IMR-90 (cell line): ENCODE data around the gene ASXL1. TPM values are rescaled to one million over a fixed set of nuclear protein-coding genes. Genes with fewer than 3 reads are reported as not detected.

Experiments
- ATAC-seq: fragments of 200-7000 bp; cut with Tn5 transposase; 2 replicates; pipeline ENCODE4 v1.9.1; 2020; ENCODE audit warnings: low read depth, mild to moderate bottlenecking, moderate library complexity
- BruUV-seq: library from RNA; stranded (reverse); fragments of 400-500 nt; replicated peaks from 2 replicates; lab custom pipeline; 2021; lab: Mats Ljungman, UMichigan
- CTCF ChIA-PET: fragments of 300-600 bp; formaldehyde crosslinking; extraction: SDS; loops from one replicate; lab custom pipeline; 2021; ENCODE audit warnings: antibody characterized with exemption; lab: Yijun Ruan, JAX
- POLR2A ChIA-PET: fragments of 300-600 bp; sonication (Branson Sonifier 250); formaldehyde crosslinking; loops from one replicate; lab custom pipeline; 2022; ENCODE audit warnings: antibody characterized with exemption; ENCODE audit not compliant: unreplicated experiment; lab: Charles Lee
- DNase-seq: peaks from one replicate; pipeline ENCODE4 v3.0.0; 2013
- H2AFZ ChIP-seq: replicated peaks from 2 replicates; pipeline ENCODE3; 2013; ENCODE audit warnings: low read length, mild to moderate bottlenecking; ENCODE audit not compliant: poor library complexity
- H2AK5ac ChIP-seq: 2 replicates; pipeline ENCODE4 v1.6.1; 2013; ENCODE audit warnings: low read depth, low read length, inconsistent platforms
- H2AK9ac ChIP-seq: replicated peaks from 2 replicates; pipeline ENCODE3; 2013; ENCODE audit warnings: mild to moderate bottlenecking, low read depth, low read length, moderate library complexity; ENCODE audit not compliant: poor library complexity
- H2BK120ac ChIP-seq: 2 replicates; pipeline ENCODE4 v1.6.1; 2013; ENCODE audit warnings: low read depth, low read length, inconsistent platforms
- H2BK15ac ChIP-seq: 3 replicates; pipeline ENCODE4 v1.6.1; 2013; ENCODE audit warnings: low read depth, low read length, inconsistent platforms
- H2BK20ac ChIP-seq: 2 replicates; pipeline ENCODE4 v1.6.1; 2013; ENCODE audit warnings: low read depth, mild to moderate bottlenecking, inconsistent platforms, low read length, moderate library complexity
- H2BK5ac ChIP-seq: 2 replicates; pipeline ENCODE4 v1.6.1; 2013; ENCODE audit warnings: mild to moderate bottlenecking, low read depth, low read length, inconsistent platforms; ENCODE audit not compliant: poor library complexity, severe bottlenecking
- H3K14ac ChIP-seq: replicated peaks from 2 replicates; pipeline ENCODE4 v1.6.1; 2013; ENCODE audit warnings: low read depth, low read length, inconsistent platforms
- H3K18ac ChIP-seq: 2 replicates; pipeline ENCODE4 v1.6.1; 2013; ENCODE audit warnings: low read depth, low read length, control low read depth
- H3K23ac ChIP-seq: 2 replicates; pipeline ENCODE4 v1.6.1; 2013; ENCODE audit warnings: low read depth, low read length, inconsistent platforms
- H3K27ac ChIP-seq: 2 replicates; pipeline ENCODE4 v1.5.1; 2013; ENCODE audit warnings: mild to moderate bottlenecking, control low read depth, low read length; ENCODE audit not compliant: insufficient read depth
- H3K27me3 ChIP-seq: 2 replicates; pipeline ENCODE4 v1.6.1; 2013; ENCODE audit warnings: low read length; ENCODE audit not compliant: control insufficient read depth, insufficient read depth
- H3K36me3 ChIP-seq: 2 replicates; pipeline ENCODE4 v1.6.1; 2013; ENCODE audit warnings: low read length, mixed read lengths; ENCODE audit not compliant: control insufficient read depth, insufficient read depth
- H3K4ac ChIP-seq: 2 replicates; pipeline ENCODE4 v1.6.1; 2013; ENCODE audit warnings: low read depth, low read length, inconsistent platforms
- H3K4me1 ChIP-seq: 2 replicates; pipeline ENCODE4 v1.6.1; 2013; ENCODE audit warnings: low read length, mixed read lengths; ENCODE audit not compliant: control insufficient read depth, insufficient read depth
- H3K4me2 ChIP-seq: 2 replicates; pipeline ENCODE4 v1.6.1; 2013; ENCODE audit warnings: low read depth, mild to moderate bottlenecking, control low read depth, low read length, moderate library complexity
- H3K4me3 ChIP-seq: 2 replicates; pipeline ENCODE4 v1.5.1; 2013; ENCODE audit warnings: low read depth, mild to moderate bottlenecking, control low read depth, low read length, moderate library complexity; ENCODE audit not compliant: insufficient read depth
- H3K56ac ChIP-seq: 2 replicates; pipeline ENCODE4 v1.6.1; 2013; ENCODE audit warnings: low read length, inconsistent platforms; ENCODE audit not compliant: insufficient read depth; ENCODE audit errors: extremely low read depth
- H3K79me1 ChIP-seq, 2 experiments: 2 replicates each; pipeline ENCODE4 v1.6.1; 2013; ENCODE audit warnings: low read length in 2 of 2, inconsistent platforms in 1 of 2, low read depth in 1 of 2
- H3K9ac ChIP-seq: 2 replicates; pipeline ENCODE4 v1.6.1; 2013; ENCODE audit warnings: low read depth, low read length, control low read depth
- H3K9me1 ChIP-seq: 2 replicates; pipeline ENCODE4 v1.6.1; 2013; ENCODE audit warnings: low read length, inconsistent platforms; ENCODE audit not compliant: insufficient read depth
- H3K9me3 ChIP-seq: 2 replicates; pipeline ENCODE4 v1.6.1; 2013; ENCODE audit warnings: low read length; ENCODE audit not compliant: control insufficient read depth, insufficient read depth
- H4K20me1 ChIP-seq: 2 replicates; pipeline ENCODE4 v1.6.1; 2013; ENCODE audit warnings: low read length, inconsistent platforms; ENCODE audit not compliant: insufficient read depth
- H4K5ac ChIP-seq: 2 replicates; pipeline ENCODE4 v1.6.1; 2013; ENCODE audit warnings: mild to moderate bottlenecking, low read depth, low read length, control low read depth
- H4K8ac ChIP-seq, 2 experiments: 2 replicates each; pipeline ENCODE4 v1.6.1; 2013; ENCODE audit warnings: low read depth in 2 of 2, low read length in 2 of 2, control low read depth in 1 of 2, inconsistent platforms in 1 of 2
- H4K91ac ChIP-seq: 2 replicates; pipeline ENCODE4 v1.6.1; 2013; ENCODE audit warnings: low read depth, low read length, inconsistent platforms; ENCODE audit not compliant: insufficient read depth
- CEBPB ChIP-seq: IDR thresholded peaks from 2 replicates; pipeline ENCODE4 v1.6.1; 2012; ENCODE audit warnings: low read depth, low read length, improper control_type of control experiment
- CHD1 ChIP-seq: IDR thresholded peaks from 2 replicates; pipeline ENCODE4 v1.6.1; 2012; ENCODE audit warnings: low read depth, low read length, improper control_type of control experiment
- FOS ChIP-seq: fragments of 150-350 bp; IDR thresholded peaks from 2 replicates; pipeline ENCODE4 v1.6.1; 2016; ENCODE audit warnings: low read depth, low read length
- MAFK ChIP-seq: IDR thresholded peaks from 2 replicates; pipeline ENCODE4 v1.6.1; 2012; ENCODE audit warnings: low read depth, low read length, improper control_type of control experiment
- MAZ ChIP-seq: IDR thresholded peaks from 2 replicates; pipeline ENCODE4 v1.6.1; 2012; ENCODE audit warnings: low read depth, mild to moderate bottlenecking, low read length, improper control_type of control experiment, moderate library complexity, borderline replicate concordance
- MXI1 ChIP-seq: IDR thresholded peaks from 2 replicates; pipeline ENCODE4 v1.6.1; 2012; ENCODE audit warnings: low read depth, mild to moderate bottlenecking, low read length, moderate library complexity, borderline replicate concordance
- NFE2L2 ChIP-seq: fragments of 150-350 bp; IDR thresholded peaks from 2 replicates; pipeline ENCODE4 v1.6.1; 2016; ENCODE audit warnings: low read depth, mild to moderate bottlenecking, low read length
- POLR2A ChIP-seq: IDR thresholded peaks from 2 replicates; pipeline ENCODE4 v1.6.1; 2012; ENCODE audit warnings: mild to moderate bottlenecking, low read depth, low read length
- RAD21 ChIP-seq: IDR thresholded peaks from 2 replicates; pipeline ENCODE4 v1.6.1; 2012; ENCODE audit warnings: low read length, improper control_type of control experiment
- RCOR1 ChIP-seq: IDR thresholded peaks from 2 replicates; pipeline ENCODE4 v1.6.1; 2012; ENCODE audit warnings: mild to moderate bottlenecking, low read length, improper control_type of control experiment; ENCODE audit not compliant: insufficient replicate concordance
- RFX5 ChIP-seq: IDR thresholded peaks from 2 replicates; pipeline ENCODE4 v1.8.0; 2012; ENCODE audit warnings: low read depth, mild to moderate bottlenecking, low read length, moderate library complexity
- SMC3 ChIP-seq: fragments of 150-350 bp; IDR thresholded peaks from 2 replicates; pipeline ENCODE4 v1.6.1; 2016; ENCODE audit warnings: low read depth, mild to moderate bottlenecking, antibody characterized with exemption, low read length, moderate library complexity
- WGBS, 2 experiments: methylation state at CpG; one replicate each; pipeline versions ENCODE4 v1.1.5 to v1.1.7; 2013; ENCODE audit warnings: missing lambda C conversion rate in 2 of 2; ENCODE audit not compliant: insufficient read length in 1 of 2; ENCODE audit errors: extremely low coverage in 2 of 2; 5-methylcytosine and 5-hydroxymethylcytosine counted together
- dilution Hi-C: fragments of 300-500 bp; cut with HindIII; formaldehyde crosslinking; loops from one replicate; pipeline ENCODE4 v1.14.3; 2018; ENCODE audit warnings: low sequenced_read_pairs; ENCODE audit not compliant: unreplicated experiment
- in situ Hi-C: fragments of 300-500 bp; cut with MboI; formaldehyde crosslinking; loops from 3 replicates; pipeline ENCODE4 v1.14.3; 2019; ENCODE audit warnings: low sequenced_read_pairs, inconsistent platforms, mixed read lengths
- intact Hi-C: fragments of 100-400 bp; cut with micrococcal nuclease; formaldehyde crosslinking; loops from 2 replicates; pipeline ENCODE4 v1.10.0; 2022
- polyA plus RNA-seq, 3 experiments: library from polyadenylated mRNA; depleted of rRNA; stranded (reverse); fragments of >200 nt; gene quantifications; 2 replicates each; pipeline ENCODE4 v1.2.3, GENCODE V29; 2012; ENCODE audit warnings: low replicate concordance in 1 of 3
- total RNA-seq: library from RNA; depleted of rRNA; stranded (reverse); fragments of >200 nt; gene quantifications from 2 replicates; pipeline ENCODE4 v1.2.3, GENCODE V29; 2012
- TF ChIP-seq, protein P1 (sequence below): fragments of 150-350 bp; IDR thresholded peaks from 2 replicates; pipeline ENCODE4 v1.6.1; 2017; ENCODE audit warnings: mild to moderate bottlenecking, antibody characterized with exemption, low read length, low read depth
- TF ChIP-seq, protein P2 (sequence below): fragments of 150-350 bp; IDR thresholded peaks from 2 replicates; pipeline ENCODE4 v1.6.1; 2016; ENCODE audit warnings: low read depth, mild to moderate bottlenecking, low read length, moderate library complexity, borderline replicate concordance

Gene ASXL1
- total and polyA plus RNA-seq, 2 of the 4 experiments (the other 2 are of a cell fraction), result 29.9 to 37.1 TPM

DNA sequence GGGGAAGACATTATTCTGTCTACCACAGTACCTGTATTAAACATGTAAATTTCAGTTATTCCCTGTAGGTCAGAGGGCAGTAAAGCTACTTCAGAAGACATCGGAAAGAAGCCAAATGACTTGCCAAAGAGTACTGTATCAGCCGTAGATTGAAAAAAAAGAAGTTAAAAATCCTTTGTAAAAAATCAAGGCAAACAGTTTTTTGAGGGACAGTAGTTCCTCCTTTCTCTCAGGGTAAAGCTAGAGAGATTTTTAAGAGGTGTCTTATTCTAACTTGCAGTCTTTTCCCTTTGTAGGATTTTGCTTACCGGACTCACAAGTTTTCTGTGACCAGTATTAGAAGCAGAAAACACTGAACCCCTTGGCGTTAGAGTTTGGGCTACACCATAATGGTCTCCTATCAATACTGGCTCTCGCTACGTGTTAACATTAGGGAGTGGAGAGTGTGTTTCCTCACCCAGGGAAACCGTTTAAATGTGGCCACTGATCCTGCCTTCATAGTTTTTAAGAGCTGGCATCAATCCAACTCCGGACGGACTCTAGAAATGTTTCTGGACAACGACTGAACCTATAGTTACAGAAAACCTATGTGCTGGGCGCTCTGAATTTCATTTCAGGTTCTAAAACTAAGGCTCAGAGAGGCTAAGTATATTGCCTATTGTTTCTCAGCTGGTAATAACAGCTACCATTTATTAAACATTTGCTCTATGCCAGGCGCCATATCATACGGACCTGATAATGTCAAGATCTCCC lies 1.3 kb upstream of the ASXL1 start:
- intact Hi-C loops, result no loop called here
- peak overlapping the region; percentile 76; the same call in 1 of the 2 replicates for H3K18ac ChIP-seq
- ChIA-PET CTCF (interaction anchor here (0.7 kb wide), 1 partner anchor 128 kb away, joined by 6 read pairs; no protein-coding TSS in a partner anchor), POLR2A (interaction anchor here (1.5 kb wide), 1 partner anchor 11 kb away, joined by 3 read pairs; no protein-coding TSS in a partner anchor)
- H2BK120ac ChIP-seq, result peak overlapping the region; percentile 92
- H3K4me1 ChIP-seq, result peaks cover 3% of the 10 kb centered on the region
- no peaks in the 10 kb centered on the region for H3K36me3 ChIP-seq
- in situ Hi-C loops, result no loop called here
- peak overlapping the region; percentile 97 for H3K4ac ChIP-seq
- H2AFZ ChIP-seq, result peak overlapping the region; percentile 19
- H4K8ac ChIP-seq, result peak overlapping the region; percentile 95 to 99
- H3K56ac ChIP-seq, result peak overlapping the region; percentile 99
- DNase-seq (no peak), ATAC-seq (no peak)
- peak overlapping the region; percentile 91; the same call in 1 of the 2 replicates for H3K27ac ChIP-seq
- H4K20me1 ChIP-seq, result peaks cover 36% of the 10 kb centered on the region
- H3K27me3 ChIP-seq, result no peaks in the 10 kb centered on the region
- H3K23ac ChIP-seq, result peak overlapping the region; percentile 97
- WGBS, 2 experiments, result 23% methylated on average over 4 of the region's 13 CpGs; no CpG with 5 or more reads in 1 of the 2 experiments
- peaks cover 0 to 32% of the 10 kb centered on the region in 2 experiments; a peak in 2 of 4 replicates for H3K79me1 ChIP-seq
- dilution Hi-C loops, result no loop called here
- H2BK5ac ChIP-seq, result peak overlapping the region; percentile 89
- 0 out of 2 replicates have a peak, but pooled peaks cover 3% of the 10 kb centered on the region for H3K9me3 ChIP-seq
- H2BK15ac ChIP-seq, result peak overlapping the region; percentile 97; the same call in 2 of the 3 replicates
- H3K9me1 ChIP-seq, result peaks cover 16% of the 10 kb centered on the region
- H2BK20ac ChIP-seq, result peak overlapping the region; percentile 93
- peak overlapping the region; percentile 94 for H4K91ac ChIP-seq
- BruUV-seq, result no TSS peak
- H3K14ac ChIP-seq, result peak overlapping the region; percentile 92
- peak overlapping the region; percentile 91; the same call in 1 of the 2 replicates for H3K9ac ChIP-seq
- H2AK5ac ChIP-seq, result peak overlapping the region; percentile 99
- H4K5ac ChIP-seq, result peak overlapping the region; percentile 84; the same call in 1 of the 2 replicates
- H3K4me2 ChIP-seq, result peak overlapping the region; percentile 79
- H2AK9ac ChIP-seq, result peak overlapping the region; percentile 37
- H3K4me3 ChIP-seq, result peak overlapping the region; percentile 62; the same call in 1 of the 2 replicates
- TF ChIP-seq RCOR1 (no peak), MXI1 (no peak), RFX5 (no peak), MAZ (no peak), POLR2A (no peak), MAFK (no peak), CHD1 (no peak), RAD21 (no peak), FOS (no peak), NFE2L2 (no peak), CEBPB (no peak), SMC3 (no peak)
- TF ChIP-seq, protein P1, sequence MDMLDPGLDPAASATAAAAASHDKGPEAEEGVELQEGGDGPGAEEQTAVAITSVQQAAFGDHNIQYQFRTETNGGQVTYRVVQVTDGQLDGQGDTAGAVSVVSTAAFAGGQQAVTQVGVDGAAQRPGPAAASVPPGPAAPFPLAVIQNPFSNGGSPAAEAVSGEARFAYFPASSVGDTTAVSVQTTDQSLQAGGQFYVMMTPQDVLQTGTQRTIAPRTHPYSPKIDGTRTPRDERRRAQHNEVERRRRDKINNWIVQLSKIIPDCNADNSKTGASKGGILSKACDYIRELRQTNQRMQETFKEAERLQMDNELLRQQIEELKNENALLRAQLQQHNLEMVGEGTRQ, result no peak
- TF ChIP-seq, protein P2, sequence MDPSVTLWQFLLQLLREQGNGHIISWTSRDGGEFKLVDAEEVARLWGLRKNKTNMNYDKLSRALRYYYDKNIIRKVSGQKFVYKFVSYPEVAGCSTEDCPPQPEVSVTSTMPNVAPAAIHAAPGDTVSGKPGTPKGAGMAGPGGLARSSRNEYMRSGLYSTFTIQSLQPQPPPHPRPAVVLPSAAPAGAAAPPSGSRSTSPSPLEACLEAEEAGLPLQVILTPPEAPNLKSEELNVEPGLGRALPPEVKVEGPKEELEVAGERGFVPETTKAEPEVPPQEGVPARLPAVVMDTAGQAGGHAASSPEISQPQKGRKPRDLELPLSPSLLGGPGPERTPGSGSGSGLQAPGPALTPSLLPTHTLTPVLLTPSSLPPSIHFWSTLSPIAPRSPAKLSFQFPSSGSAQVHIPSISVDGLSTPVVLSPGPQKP, result no peak
